HL-60 (cell line): ENCODE data around the gene NBAS.

ENCODE experiments used
- DNase-seq, 2 experiments: peaks; one replicate each; pipeline ENCODE4 v3.0.0-alpha.2; 2010 to 2020; ENCODE audit warnings: low read depth in 1 of 2, low spot score in 1 of 2
- H3K27ac ChIP-seq: fragments of 250-450 bp; sonication (Bioruptor Pico); replicated peaks from 2 replicates; pipeline ENCODE4 v1.5.1; 2020; ENCODE audit warnings: mild to moderate bottlenecking, moderate library complexity
- H3K27me3 ChIP-seq: fragments of 250-450 bp; sonication (Bioruptor Pico); 2 replicates; pipeline ENCODE4 v1.5.1; 2021; ENCODE audit warnings: mild to moderate bottlenecking, moderate library complexity; ENCODE audit not compliant: insufficient read depth, poor library complexity, severe bottlenecking
- H3K4me3 ChIP-seq: replicated peaks from 2 replicates; pipeline ENCODE4 v1.5.1; 2011; ENCODE audit warnings: mild to moderate bottlenecking, control low read depth, low read length; ENCODE audit not compliant: insufficient read depth
- CTCF ChIP-seq: IDR thresholded peaks from one replicate; pipeline ENCODE4 v1.5.1; 2011; ENCODE audit warnings: low read length, control low read depth, inconsistent platforms; ENCODE audit not compliant: insufficient read depth
- GABPA ChIP-seq: IDR thresholded peaks from 2 replicates; pipeline ENCODE4 v1.6.1; 2012; ENCODE audit warnings: low read depth
- POLR2AphosphoS5 ChIP-seq: IDR thresholded peaks from 2 replicates; pipeline ENCODE4 v1.6.1; 2012; ENCODE audit warnings: low read depth
- REST ChIP-seq: IDR thresholded peaks from 2 replicates; pipeline ENCODE4 v1.6.1; 2012; ENCODE audit warnings: low read depth; ENCODE audit not compliant: insufficient replicate concordance
- SPI1 ChIP-seq: IDR thresholded peaks from 2 replicates; pipeline ENCODE4 v1.6.1; 2012; ENCODE audit warnings: low read depth, mild to moderate bottlenecking, borderline replicate concordance

Gene NBAS

GRCh38 chr2:15421753-15422152, 139.4 kb downstream of the NBAS start:
- TF ChIP-seq SPI1: no peak
- no peak for TF ChIP-seq POLR2AphosphoS5
- TF ChIP-seq GABPA: no peak
- no peak for TF ChIP-seq REST
- TF ChIP-seq CTCF: no peak
- no peak for DNase-seq
- no peak overlapping the region for H3K4me3 ChIP-seq
- no peaks in the 10 kb centered on the region for H3K27me3 ChIP-seq
- no peak overlapping the region for H3K27ac ChIP-seq

GRCh38 chr2:15415748-15416147, 145.4 kb downstream of the NBAS start:
- Histone ChIP-seq H3K4me3 (no peak overlapping the region), H3K27ac (no peak overlapping the region), H3K27me3 (no peaks in the 10 kb centered on the region)
- TF ChIP-seq POLR2AphosphoS5 (no peak), GABPA (no peak), CTCF (no peak), REST (no peak), SPI1 (no peak)
- no peak for DNase-seq

GRCh38 chr2:15412779-15413178, 148.4 kb downstream of the NBAS start:
- Histone ChIP-seq H3K27ac (no peak overlapping the region), H3K27me3 (no peaks in the 10 kb centered on the region), H3K4me3 (no peak overlapping the region)
- TF ChIP-seq SPI1 (no peak), GABPA (no peak), CTCF (no peak), POLR2AphosphoS5 (no peak), REST (no peak)
- DNase-seq: no peak
